Measurements from ENCODE around the gene PTPN13.

PTPN13 gene

GRCh38 chr4:86847571-86847970 is 253.5 kb downstream of the PTPN13 start:
- no peak for DNase-seq (ENCODE audit: low read depth)
- no peak for TF ChIP-seq CTCF (IDR thresholded peaks at IDR 0.05; ENCODE audit: control insufficient read depth, insufficient read depth, low read depth, low read length, missing control alignments)
- H3K4me3 ChIP-seq (ENCODE audit: control insufficient read depth, low read depth, low read length): no peak overlapping the region

- no peak for DNase-seq (ENCODE audit: low read depth)
- TF ChIP-seq CTCF (IDR thresholded peaks at IDR 0.05; ENCODE audit: control insufficient read depth, insufficient read depth, low read depth, low read length, missing control alignments): no peak
- no peak overlapping the region for H3K4me3 ChIP-seq (ENCODE audit: control insufficient read depth, low read depth, low read length)
These were observed 254.0 kb downstream of the PTPN13 start for GRCh38 chr4:86848136-86848535.

- DNase-seq (ENCODE audit: low read depth): no peak
- H3K4me3 ChIP-seq (ENCODE audit: control insufficient read depth, low read depth, low read length): no peak within 1 kb of the TSS
- no peak for TF ChIP-seq CTCF (IDR thresholded peaks at IDR 0.05; ENCODE audit: control insufficient read depth, insufficient read depth, low read depth, low read length, missing control alignments)
These were observed 254.9 kb downstream of the PTPN13 start, which contains the start of gene SLC10A6 for GRCh38 chr4:86848732-86849619. TSS of gene SLC10A6 (minus strand) at chr4:86849384. CDS start at chr4:86849115, 269 bp downstream.

- TF ChIP-seq CTCF (IDR thresholded peaks at IDR 0.05; ENCODE audit: control insufficient read depth, insufficient read depth, low read depth, low read length, missing control alignments): no peak
- H3K4me3 ChIP-seq (ENCODE audit: control insufficient read depth, low read depth, low read length): no peak overlapping the region
- DNase-seq (ENCODE audit: low read depth): no peak
These were observed 259.1 kb downstream of the PTPN13 start for GRCh38 chr4:86853209-86853608.

- no peak overlapping the region for H3K4me3 ChIP-seq (ENCODE audit: control insufficient read depth, low read depth, low read length)
- DNase-seq (ENCODE audit: low read depth): peak; percentile 84
- no peak for TF ChIP-seq CTCF (IDR thresholded peaks at IDR 0.05; ENCODE audit: control insufficient read depth, insufficient read depth, low read depth, low read length, missing control alignments)
These were observed 261.5 kb downstream of the PTPN13 start for GRCh38 chr4:86855572-86855971.

GRCh38 chr4:86856896-86857295 is 262.8 kb downstream of the PTPN13 start:
- no peak for DNase-seq (ENCODE audit: low read depth)
- H3K4me3 ChIP-seq (ENCODE audit: control insufficient read depth, low read depth, low read length): no peak overlapping the region
- no peak for TF ChIP-seq CTCF (IDR thresholded peaks at IDR 0.05; ENCODE audit: control insufficient read depth, insufficient read depth, low read depth, low read length, missing control alignments)
